Liver (tissue), 9 donors: ENCODE data around the gene SHH. TPM values are rescaled to one million over a fixed set of nuclear protein-coding genes. Genes with fewer than 3 reads are reported as not detected.

Source experiments
- DNase-seq: peaks from one replicate; pipeline ENCODE4 v3.0.0-alpha.2; 2017; ENCODE audit warnings: low spot score
- H3K27ac ChIP-seq, 2 donors: one replicate each; pipeline ENCODE4 v1.7.0; 2013; ENCODE audit warnings: inconsistent platforms in 2 of 2, low read length in 2 of 2, control low read depth in 1 of 2, low read depth in 1 of 2, mild to moderate bottlenecking in 1 of 2
- H3K27me3 ChIP-seq, 4 donors: one replicate each; pipeline versions ENCODE4 v1.6.1 to v1.7.0; 2013; ENCODE audit warnings: low read length in 3 of 4, inconsistent platforms in 1 of 4, mild to moderate bottlenecking in 1 of 4, moderate library complexity in 1 of 4; ENCODE audit not compliant: control insufficient read depth in 4 of 4, insufficient read depth in 4 of 4
- H3K36me3 ChIP-seq, 4 donors: one replicate each; pipeline versions ENCODE4 v1.6.1 to v1.7.0; 2013; ENCODE audit warnings: low read length in 3 of 4, mild to moderate bottlenecking in 3 of 4, low read depth in 1 of 4, moderate library complexity in 1 of 4; ENCODE audit not compliant: control insufficient read depth in 4 of 4, insufficient read depth in 3 of 4
- H3K4me1 ChIP-seq, 4 donors: one replicate each; pipeline versions ENCODE4 v1.6.1 to v1.7.0; 2013; ENCODE audit warnings: low read length in 3 of 4, mild to moderate bottlenecking in 3 of 4, moderate library complexity in 1 of 4; ENCODE audit not compliant: control insufficient read depth in 4 of 4, insufficient read depth in 4 of 4
- H3K4me3 ChIP-seq, 3 donors: one replicate each; pipeline versions ENCODE4 v1.6.1 to v1.7.0; 2013; ENCODE audit warnings: low read length in 3 of 3, control low read depth in 1 of 3, low read depth in 1 of 3, mild to moderate bottlenecking in 1 of 3
- H3K9ac ChIP-seq, 2 donors: one replicate each; pipeline ENCODE4 v1.7.0; 2013; ENCODE audit warnings: low read length in 2 of 2, mild to moderate bottlenecking in 2 of 2, moderate library complexity in 2 of 2, control low read depth in 1 of 2, low read depth in 1 of 2
- H3K9me3 ChIP-seq, 4 donors: one replicate each; pipeline versions ENCODE4 v1.6.1 to v1.7.0; 2013; ENCODE audit warnings: low read length in 3 of 4; ENCODE audit not compliant: control insufficient read depth in 4 of 4
- CTCF ChIP-seq: fragments of 150-350 bp; IDR thresholded peaks from 2 replicates; pipeline ENCODE4 v1.5.1; 2017; ENCODE audit warnings: improper control_type of control experiment, low read depth, low read length; ENCODE audit not compliant: missing input control
- EGR1 ChIP-seq, 2 donors: IDR thresholded peaks; 2 replicates each; pipeline ENCODE4 v1.6.1; 2016 to 2018; ENCODE audit warnings: antibody characterized with exemption in 2 of 2, low read depth in 2 of 2
- FOXA1 ChIP-seq: IDR thresholded peaks from 2 replicates; pipeline ENCODE4 v1.6.1; 2016; ENCODE audit warnings: antibody characterized with exemption
- FOXA2 ChIP-seq: IDR thresholded peaks from 2 replicates; pipeline ENCODE4 v1.6.1; 2016; ENCODE audit warnings: antibody characterized with exemption
- GABPA ChIP-seq, 2 donors: IDR thresholded peaks in 1 of 2; conservative IDR thresholded peaks in 1 of 2; 2 replicates each; pipeline ENCODE4 v1.6.1; 2016; ENCODE audit warnings: antibody characterized with exemption in 2 of 2, mild to moderate bottlenecking in 1 of 2, moderate library complexity in 1 of 2
- HNF4A ChIP-seq, 2 donors: conservative IDR thresholded peaks; 2 replicates each; pipeline ENCODE4 v1.6.1; 2016; ENCODE audit warnings: antibody characterized with exemption in 2 of 2, mild to moderate bottlenecking in 2 of 2
- HNF4G ChIP-seq: IDR thresholded peaks from 2 replicates; pipeline ENCODE4 v1.6.1; 2016; ENCODE audit warnings: antibody characterized with exemption
- JUND ChIP-seq, 2 donors: IDR thresholded peaks; 2 replicates each; pipeline ENCODE4 v1.6.1; 2016; ENCODE audit warnings: antibody characterized with exemption in 2 of 2
- RAD21 ChIP-seq, 2 donors: IDR thresholded peaks; 2 replicates each; pipeline ENCODE4 v1.6.1; 2016; ENCODE audit warnings: antibody characterized with exemption in 2 of 2, mild to moderate bottlenecking in 2 of 2
- RXRA ChIP-seq, 2 donors: IDR thresholded peaks; 2 replicates each; pipeline ENCODE4 v1.6.1; 2017 to 2018; ENCODE audit warnings: antibody characterized with exemption in 2 of 2, mild to moderate bottlenecking in 1 of 2
- SP1 ChIP-seq: IDR thresholded peaks from 2 replicates; pipeline ENCODE4 v1.6.1; 2018; ENCODE audit warnings: antibody characterized with exemption, mild to moderate bottlenecking
- TAF1 ChIP-seq: conservative IDR thresholded peaks from 2 replicates; pipeline ENCODE4 v1.6.1; 2016; ENCODE audit warnings: antibody characterized with exemption, mild to moderate bottlenecking
- YY1 ChIP-seq: IDR thresholded peaks from 2 replicates; pipeline ENCODE4 v1.6.1; 2016; ENCODE audit warnings: antibody characterized with exemption, mild to moderate bottlenecking
- ZBTB33 ChIP-seq: IDR thresholded peaks from 2 replicates; pipeline ENCODE4 v1.6.1; 2016; ENCODE audit warnings: antibody characterized with exemption
- WGBS: extraction: QIAGEN DNeasy Blood & Tissue Kit; methylation state at CpG from one replicate; pipeline ENCODE4 v1.1.7; 2013; 5-methylcytosine and 5-hydroxymethylcytosine counted together
- polyA plus RNA-seq, 2 donors: library from polyadenylated mRNA; stranded (reverse) in 1 of 2; unstranded in 1 of 2; fragments of 200-250 nt in 1 of 2; fragments of >200 nt in 1 of 2; fragmentation: Nextera tagmentation in 1 of 2; extraction: Ambion mirVana in 1 of 2; gene quantifications; one replicate each; pipeline versions ENCODE4 v1.2.1 to v1.2.3, GENCODE V29; 2013 to 2015
- total RNA-seq, 2 donors: library from RNA; depleted of rRNA; stranded (reverse); fragments of >200 nt; gene quantifications; one replicate each; pipeline ENCODE4 v1.2.3, GENCODE V29; 2014
- TF ChIP-seq, protein P1 (sequence below): IDR thresholded peaks from 2 replicates; pipeline ENCODE4 v1.6.1; 2016; ENCODE audit warnings: antibody characterized with exemption
- TF ChIP-seq, protein P2 (sequence below): IDR thresholded peaks from 2 replicates; pipeline ENCODE4 v1.6.1; 2016; ENCODE audit warnings: antibody characterized with exemption
- TF ChIP-seq, protein P3 (sequence below): IDR thresholded peaks from 2 replicates; pipeline ENCODE4 v1.6.1; 2016; ENCODE audit warnings: antibody characterized with exemption, mild to moderate bottlenecking
- donor health status: healthy.
- donor health status: healthy.
- donor health status: healthy.
- donor health status: healthy.
- donor health status: healthy.

Gene SHH
- total and polyA plus RNA-seq, 4 donors = 3.9 to 10.0 (median 5.2) TPM

- Histone ChIP-seq H3K27ac (no peak overlapping the region), H3K4me3 (no peak overlapping the region), H3K27me3 (no peaks in the 10 kb centered on the region), H3K4me1 (peaks cover 0 to 5% (median 0%) of the 10 kb centered on the region in 4 donors), H3K9ac (no peak overlapping the region), H3K36me3 (no peaks in the 10 kb centered on the region), H3K9me3 (no peaks in the 10 kb centered on the region)
- no peak for DNase-seq
- 88% methylated on average over 18 of the region's 18 CpGs for WGBS
- TF ChIP-seq GABPA (IDR thresholded peaks at IDR 0.05 in 1 of 2, conservative IDR thresholded peaks at IDR 0.05 in 1 of 2) = no peak
- no peak for TF ChIP-seq RXRA (IDR thresholded peaks at IDR 0.05)
- TF ChIP-seq YY1 = no peak
- no peak for TF ChIP-seq SP1
- TF ChIP-seq, protein P1, sequence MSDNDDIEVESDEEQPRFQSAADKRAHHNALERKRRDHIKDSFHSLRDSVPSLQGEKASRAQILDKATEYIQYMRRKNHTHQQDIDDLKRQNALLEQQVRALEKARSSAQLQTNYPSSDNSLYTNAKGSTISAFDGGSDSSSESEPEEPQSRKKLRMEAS = no peak
- TF ChIP-seq, protein P2, sequence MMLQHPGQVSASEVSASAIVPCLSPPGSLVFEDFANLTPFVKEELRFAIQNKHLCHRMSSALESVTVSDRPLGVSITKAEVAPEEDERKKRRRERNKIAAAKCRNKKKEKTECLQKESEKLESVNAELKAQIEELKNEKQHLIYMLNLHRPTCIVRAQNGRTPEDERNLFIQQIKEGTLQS = no peak
- no peak for TF ChIP-seq HNF4A (conservative IDR thresholded peaks at IDR 0.05)
- TF ChIP-seq CTCF = no peak
- no peak for TF ChIP-seq FOXA2
- TF ChIP-seq FOXA1 = no peak
- TF ChIP-seq RAD21 (IDR thresholded peaks at IDR 0.05) = no peak
- no peak for TF ChIP-seq HNF4G
- no peak for TF ChIP-seq ZBTB33
- TF ChIP-seq TAF1 = no peak
- TF ChIP-seq EGR1 (IDR thresholded peaks at IDR 0.05; ENCODE audit: low read depth in 2 of 2) = no peak
- TF ChIP-seq JUND (IDR thresholded peaks at IDR 0.05) = no peak
- TF ChIP-seq, protein P3, sequence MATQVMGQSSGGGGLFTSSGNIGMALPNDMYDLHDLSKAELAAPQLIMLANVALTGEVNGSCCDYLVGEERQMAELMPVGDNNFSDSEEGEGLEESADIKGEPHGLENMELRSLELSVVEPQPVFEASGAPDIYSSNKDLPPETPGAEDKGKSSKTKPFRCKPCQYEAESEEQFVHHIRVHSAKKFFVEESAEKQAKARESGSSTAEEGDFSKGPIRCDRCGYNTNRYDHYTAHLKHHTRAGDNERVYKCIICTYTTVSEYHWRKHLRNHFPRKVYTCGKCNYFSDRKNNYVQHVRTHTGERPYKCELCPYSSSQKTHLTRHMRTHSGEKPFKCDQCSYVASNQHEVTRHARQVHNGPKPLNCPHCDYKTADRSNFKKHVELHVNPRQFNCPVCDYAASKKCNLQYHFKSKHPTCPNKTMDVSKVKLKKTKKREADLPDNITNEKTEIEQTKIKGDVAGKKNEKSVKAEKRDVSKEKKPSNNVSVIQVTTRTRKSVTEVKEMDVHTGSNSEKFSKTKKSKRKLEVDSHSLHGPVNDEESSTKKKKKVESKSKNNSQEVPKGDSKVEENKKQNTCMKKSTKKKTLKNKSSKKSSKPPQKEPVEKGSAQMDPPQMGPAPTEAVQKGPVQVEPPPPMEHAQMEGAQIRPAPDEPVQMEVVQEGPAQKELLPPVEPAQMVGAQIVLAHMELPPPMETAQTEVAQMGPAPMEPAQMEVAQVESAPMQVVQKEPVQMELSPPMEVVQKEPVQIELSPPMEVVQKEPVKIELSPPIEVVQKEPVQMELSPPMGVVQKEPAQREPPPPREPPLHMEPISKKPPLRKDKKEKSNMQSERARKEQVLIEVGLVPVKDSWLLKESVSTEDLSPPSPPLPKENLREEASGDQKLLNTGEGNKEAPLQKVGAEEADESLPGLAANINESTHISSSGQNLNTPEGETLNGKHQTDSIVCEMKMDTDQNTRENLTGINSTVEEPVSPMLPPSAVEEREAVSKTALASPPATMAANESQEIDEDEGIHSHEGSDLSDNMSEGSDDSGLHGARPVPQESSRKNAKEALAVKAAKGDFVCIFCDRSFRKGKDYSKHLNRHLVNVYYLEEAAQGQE = no peak
These were observed 35.7 kb upstream of the SHH start for GRCh38 chr7:155847821-155848435.
